ENCODE data around the gene BNIP3. TPM values are rescaled to one million over a fixed set of nuclear protein-coding genes. Genes with fewer than 3 reads are reported as not detected.

The BNIP3 gene
- total and polyA plus RNA-seq, 2 donors = 22.7 to 38.3 TPM

DNA sequence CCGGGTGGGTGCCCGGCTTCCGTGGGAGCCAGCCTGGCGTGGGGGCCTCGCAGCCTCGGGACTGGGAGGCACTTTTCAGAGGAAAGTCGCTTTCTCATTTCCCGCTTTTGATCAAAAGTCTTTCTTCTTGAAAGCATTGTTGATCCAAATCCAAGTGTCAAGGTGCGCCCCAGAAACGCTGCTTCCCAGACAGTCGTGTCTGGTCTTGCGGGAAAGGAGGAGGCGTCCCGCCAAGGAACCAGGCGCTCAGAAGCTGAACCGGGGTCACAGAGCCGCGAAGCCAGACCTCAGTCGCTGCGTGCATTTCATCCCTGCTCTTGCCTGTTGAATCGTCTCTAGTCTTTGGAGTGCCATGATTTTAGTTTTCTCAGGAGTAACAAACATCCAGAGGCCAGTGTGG is 1.1 kb upstream of the BNIP3 start:
- no peaks in the 10 kb centered on the region for H3K36me3 ChIP-seq (ENCODE audit: control insufficient read depth in 2 of 2, insufficient read depth in 2 of 2, low read length in 1 of 2)
- peak overlapping the region in 1 of 2 donors; percentile 70 for H3K4me3 ChIP-seq (ENCODE audit: low read length in 2 of 2)
- DNase-seq (ENCODE audit: low read depth in 6 of 9, low spot score in 9 of 9) = peak in 1 of 9 donors; percentile 25
- WGBS = 64% methylated on average over 21 of the region's 21 CpGs
- peaks cover 6 to 10% of the 10 kb centered on the region in 2 donors for H3K4me1 ChIP-seq (ENCODE audit: control insufficient read depth in 2 of 2, insufficient read depth in 2 of 2, low read length in 2 of 2)
- no peak overlapping the region for H3K27ac ChIP-seq (ENCODE audit: low read depth in 1 of 2, low read length in 1 of 2)
- H3K9me3 ChIP-seq (ENCODE audit: control insufficient read depth in 2 of 2, insufficient read depth in 1 of 2, low read length in 1 of 2) = peaks cover 0 to 1% of the 10 kb centered on the region in 2 donors
- H3K27me3 ChIP-seq (ENCODE audit: control insufficient read depth in 2 of 2, insufficient read depth in 1 of 2, low read length in 1 of 2) = peaks cover 38 to 75% of the 10 kb centered on the region in 2 donors

DNA sequence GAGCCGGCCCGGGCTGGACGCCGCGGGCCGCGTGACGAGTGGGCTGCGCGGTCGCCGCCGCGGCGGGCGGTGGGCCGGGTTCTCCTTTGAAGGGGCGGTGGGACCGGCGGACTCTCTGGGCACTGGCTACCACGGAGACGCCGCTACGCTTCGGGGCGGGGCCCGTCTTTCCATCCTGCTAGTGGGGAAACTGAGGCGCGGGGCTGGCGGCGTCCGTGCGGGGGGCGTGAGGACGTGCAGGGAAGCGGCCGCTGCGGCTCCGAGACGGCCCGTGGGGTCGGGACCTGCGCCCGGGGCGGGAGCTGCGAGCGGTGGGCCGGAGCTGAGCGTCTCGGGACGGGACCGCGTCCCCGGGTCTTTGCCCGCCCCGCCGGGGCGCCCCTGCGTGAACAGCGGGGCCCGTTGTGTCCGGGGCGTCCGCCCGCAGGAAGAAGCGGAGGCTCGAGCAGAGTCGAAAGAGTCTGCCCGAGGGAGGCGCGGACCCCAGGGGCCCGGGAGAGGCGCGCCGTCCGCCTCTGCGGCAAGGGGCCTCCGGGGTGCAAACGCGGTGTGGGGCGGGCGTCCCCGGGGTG is 548 bp upstream of the BNIP3 start:
- DNase-seq (ENCODE audit: low read depth in 6 of 9, low spot score in 9 of 9) = no peak
- 1% methylated on average over 83 of the region's 83 CpGs for WGBS
- Histone ChIP-seq H3K9me3 (ENCODE audit: control insufficient read depth in 2 of 2, insufficient read depth in 1 of 2, low read length in 1 of 2) (peaks cover 0 to 1% of the 10 kb centered on the region in 2 donors), H3K27me3 (ENCODE audit: control insufficient read depth in 2 of 2, insufficient read depth in 1 of 2, low read length in 1 of 2) (peaks cover 38 to 75% of the 10 kb centered on the region in 2 donors), H3K36me3 (ENCODE audit: control insufficient read depth in 2 of 2, insufficient read depth in 2 of 2, low read length in 1 of 2) (no peaks in the 10 kb centered on the region), H3K27ac (ENCODE audit: low read depth in 1 of 2, low read length in 1 of 2) (peak overlapping the region in 1 of 2 donors; percentile 48), H3K4me3 (ENCODE audit: low read length in 2 of 2) (peak overlapping the region; percentile 34 to 70), H3K4me1 (ENCODE audit: control insufficient read depth in 2 of 2, insufficient read depth in 2 of 2, low read length in 2 of 2) (peaks cover 6 to 10% of the 10 kb centered on the region in 2 donors)

DNA sequence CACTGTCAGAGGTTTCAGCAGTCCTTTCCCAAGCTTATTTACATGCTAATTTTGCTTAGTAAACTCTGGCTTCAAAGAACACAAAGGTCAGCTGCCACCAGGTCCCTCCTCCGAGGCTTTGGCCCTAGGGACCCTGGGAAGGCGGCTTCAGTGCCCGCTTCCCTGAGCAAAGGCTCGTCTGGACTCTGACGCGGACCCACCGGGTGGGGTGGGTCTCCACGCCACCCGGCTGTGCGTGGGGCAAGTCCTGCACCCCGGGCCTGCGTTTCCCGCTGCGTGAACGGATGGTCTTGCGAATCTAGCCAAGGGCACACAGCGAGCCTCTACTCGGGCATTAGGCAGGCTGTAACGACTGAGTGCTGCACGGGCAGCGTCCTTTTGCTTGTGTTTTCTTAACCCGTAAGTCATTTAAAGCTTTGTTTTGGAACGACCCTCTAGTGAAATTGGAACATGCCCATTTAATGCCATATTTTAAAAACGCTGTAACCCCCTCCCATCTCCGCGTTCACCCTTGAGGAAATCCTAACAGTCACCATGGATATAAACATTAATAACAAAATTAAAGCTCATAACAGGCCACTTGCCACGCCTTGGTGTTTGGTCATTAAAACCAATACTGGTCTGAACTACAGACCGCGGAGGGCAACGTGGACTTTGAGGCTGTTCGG is 828 bp downstream of the BNIP3 start:
- H3K27me3 ChIP-seq (ENCODE audit: control insufficient read depth in 2 of 2, insufficient read depth in 1 of 2, low read length in 1 of 2) = peaks cover 38 to 69% of the 10 kb centered on the region in 2 donors
- peaks cover 6 to 10% of the 10 kb centered on the region in 2 donors for H3K4me1 ChIP-seq (ENCODE audit: control insufficient read depth in 2 of 2, insufficient read depth in 2 of 2, low read length in 2 of 2)
- 17% methylated on average over 31 of the region's 31 CpGs for WGBS
- no peaks in the 10 kb centered on the region for H3K36me3 ChIP-seq (ENCODE audit: control insufficient read depth in 2 of 2, insufficient read depth in 2 of 2, low read length in 1 of 2)
- peak overlapping the region; percentile 52 to 70 for H3K4me3 ChIP-seq (ENCODE audit: low read length in 2 of 2)
- H3K27ac ChIP-seq (ENCODE audit: low read depth in 1 of 2, low read length in 1 of 2) = no peak overlapping the region
- peaks cover 0 to 1% of the 10 kb centered on the region in 2 donors for H3K9me3 ChIP-seq (ENCODE audit: control insufficient read depth in 2 of 2, insufficient read depth in 1 of 2, low read length in 1 of 2)
- DNase-seq (ENCODE audit: low read depth in 6 of 9, low spot score in 9 of 9) = no peak

DNA sequence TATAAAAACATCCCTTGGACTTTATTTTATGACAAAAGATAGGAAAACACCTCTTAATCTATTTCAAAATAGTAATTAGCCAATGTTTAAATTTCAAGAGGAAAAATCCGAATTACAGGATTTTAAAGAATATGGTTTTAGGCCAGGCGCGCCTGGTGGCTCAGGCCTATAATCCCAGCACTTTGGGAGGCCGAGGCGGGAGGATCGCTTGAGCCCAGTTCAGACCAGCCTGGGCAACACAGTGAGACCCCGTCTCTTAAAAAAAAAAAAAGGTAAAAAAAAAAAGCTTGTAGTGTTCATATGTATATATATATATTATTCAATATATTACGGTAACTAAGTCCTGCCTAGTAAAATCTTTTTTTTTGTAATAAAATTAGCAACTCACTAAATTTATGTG is 1.4 kb downstream of the BNIP3 start:
- H3K4me3 ChIP-seq (ENCODE audit: low read length in 2 of 2) = no peak overlapping the region
- peaks cover 6 to 10% of the 10 kb centered on the region in 2 donors for H3K4me1 ChIP-seq (ENCODE audit: control insufficient read depth in 2 of 2, insufficient read depth in 2 of 2, low read length in 2 of 2)
- peaks cover 38 to 63% of the 10 kb centered on the region in 2 donors for H3K27me3 ChIP-seq (ENCODE audit: control insufficient read depth in 2 of 2, insufficient read depth in 1 of 2, low read length in 1 of 2)
- WGBS = 95% methylated on average over 8 of the region's 8 CpGs
- H3K9me3 ChIP-seq (ENCODE audit: control insufficient read depth in 2 of 2, insufficient read depth in 1 of 2, low read length in 1 of 2) = peaks cover 0 to 1% of the 10 kb centered on the region in 2 donors
- H3K27ac ChIP-seq (ENCODE audit: low read depth in 1 of 2, low read length in 1 of 2) = no peak overlapping the region
- no peaks in the 10 kb centered on the region for H3K36me3 ChIP-seq (ENCODE audit: control insufficient read depth in 2 of 2, insufficient read depth in 2 of 2, low read length in 1 of 2)
- no peak for DNase-seq (ENCODE audit: low read depth in 6 of 9, low spot score in 9 of 9)

DNA sequence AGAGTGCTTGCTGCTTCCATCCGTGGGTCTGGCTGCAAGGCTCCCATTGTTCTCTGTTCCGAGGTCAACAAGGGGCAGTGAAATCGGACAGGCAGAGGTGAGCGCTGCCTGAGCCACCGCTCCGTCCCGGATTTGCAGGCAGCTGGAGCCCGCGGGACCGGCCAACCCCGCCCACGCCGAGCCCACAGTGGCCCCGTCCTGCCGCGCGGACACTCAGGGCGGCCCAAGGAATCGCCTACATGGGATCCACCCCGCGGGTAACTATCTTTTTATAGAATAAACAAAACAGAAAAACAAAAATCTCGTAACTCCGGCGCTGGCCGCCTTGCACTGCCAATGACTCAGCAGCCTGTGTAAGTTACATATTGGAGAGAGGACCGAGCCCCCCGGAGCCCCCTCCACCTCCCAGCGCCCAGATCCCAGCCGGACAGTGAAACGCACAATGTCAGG is 1.9 kb downstream of the BNIP3 start:
- no peak overlapping the region for H3K27ac ChIP-seq (ENCODE audit: low read depth in 1 of 2, low read length in 1 of 2)
- peaks cover 6 to 10% of the 10 kb centered on the region in 2 donors for H3K4me1 ChIP-seq (ENCODE audit: control insufficient read depth in 2 of 2, insufficient read depth in 2 of 2, low read length in 2 of 2)
- DNase-seq (ENCODE audit: low read depth in 6 of 9, low spot score in 9 of 9) = no peak
- 51% methylated on average over 30 of the region's 30 CpGs for WGBS
- peaks cover 0 to 1% of the 10 kb centered on the region in 2 donors for H3K9me3 ChIP-seq (ENCODE audit: control insufficient read depth in 2 of 2, insufficient read depth in 1 of 2, low read length in 1 of 2)
- H3K27me3 ChIP-seq (ENCODE audit: control insufficient read depth in 2 of 2, insufficient read depth in 1 of 2, low read length in 1 of 2) = peaks cover 36 to 61% of the 10 kb centered on the region in 2 donors
- H3K36me3 ChIP-seq (ENCODE audit: control insufficient read depth in 2 of 2, insufficient read depth in 2 of 2, low read length in 1 of 2) = no peaks in the 10 kb centered on the region
- no peak overlapping the region for H3K4me3 ChIP-seq (ENCODE audit: low read length in 2 of 2)

DNA sequence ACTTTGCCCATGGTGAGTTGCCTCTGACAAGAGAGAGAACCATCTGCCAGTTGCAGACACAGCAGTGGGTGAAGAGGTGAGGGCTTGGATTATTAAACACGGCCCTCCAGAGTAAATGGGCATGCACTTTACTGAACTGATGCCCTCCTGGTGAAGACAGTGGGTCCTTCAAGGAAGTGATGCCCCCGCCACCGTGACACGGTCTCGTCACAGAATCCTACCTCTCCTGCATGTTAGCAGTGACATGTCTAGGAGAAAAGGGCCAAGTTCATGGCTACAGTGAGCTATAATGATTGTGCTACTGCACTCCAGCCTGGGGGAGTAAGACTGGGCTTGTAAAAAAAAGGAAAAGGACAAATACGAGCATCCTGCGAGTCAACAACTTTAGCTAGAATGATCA is 2.4 kb downstream of the BNIP3 start:
- Histone ChIP-seq H3K4me3 (ENCODE audit: low read length in 2 of 2) (no peak overlapping the region), H3K36me3 (ENCODE audit: control insufficient read depth in 2 of 2, insufficient read depth in 2 of 2, low read length in 1 of 2) (no peaks in the 10 kb centered on the region), H3K9me3 (ENCODE audit: control insufficient read depth in 2 of 2, insufficient read depth in 1 of 2, low read length in 1 of 2) (peaks cover 0 to 1% of the 10 kb centered on the region in 2 donors), H3K4me1 (ENCODE audit: control insufficient read depth in 2 of 2, insufficient read depth in 2 of 2, low read length in 2 of 2) (peaks cover 6 to 10% of the 10 kb centered on the region in 2 donors), H3K27ac (ENCODE audit: low read depth in 1 of 2, low read length in 1 of 2) (no peak overlapping the region), H3K27me3 (ENCODE audit: control insufficient read depth in 2 of 2, insufficient read depth in 1 of 2, low read length in 1 of 2) (peaks cover 36 to 56% of the 10 kb centered on the region in 2 donors)
- DNase-seq (ENCODE audit: low read depth in 6 of 9, low spot score in 9 of 9) = no peak
- WGBS = 89% methylated on average over 7 of the region's 7 CpGs

DNA sequence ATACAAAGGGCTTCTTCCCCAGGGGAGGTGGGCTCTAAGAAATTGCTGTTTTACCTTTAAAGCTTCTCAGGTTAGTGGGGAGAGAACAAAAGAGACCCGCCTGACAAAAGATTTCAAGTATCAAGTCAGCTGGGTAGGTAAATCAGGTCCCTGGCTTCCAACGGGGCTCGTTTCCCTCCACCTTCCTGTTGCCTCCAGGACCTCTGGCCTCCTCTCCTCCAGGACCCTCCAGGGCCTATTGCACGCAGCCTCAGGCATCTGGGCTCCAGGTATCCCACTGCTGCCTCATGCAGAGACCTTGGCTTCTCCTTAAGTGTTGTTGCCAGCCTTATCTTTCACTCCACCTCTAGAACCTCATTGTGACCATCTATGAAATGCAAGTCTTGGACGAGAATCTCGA is 2.9 kb downstream of the BNIP3 start:
- Histone ChIP-seq H3K9me3 (ENCODE audit: control insufficient read depth in 2 of 2, insufficient read depth in 1 of 2, low read length in 1 of 2) (peaks cover 0 to 1% of the 10 kb centered on the region in 2 donors), H3K4me3 (ENCODE audit: low read length in 2 of 2) (no peak overlapping the region), H3K27ac (ENCODE audit: low read depth in 1 of 2, low read length in 1 of 2) (no peak overlapping the region), H3K36me3 (ENCODE audit: control insufficient read depth in 2 of 2, insufficient read depth in 2 of 2, low read length in 1 of 2) (no peaks in the 10 kb centered on the region), H3K4me1 (ENCODE audit: control insufficient read depth in 2 of 2, insufficient read depth in 2 of 2, low read length in 2 of 2) (peaks cover 6 to 10% of the 10 kb centered on the region in 2 donors), H3K27me3 (ENCODE audit: control insufficient read depth in 2 of 2, insufficient read depth in 1 of 2, low read length in 1 of 2) (peaks cover 36 to 53% of the 10 kb centered on the region in 2 donors)
- DNase-seq (ENCODE audit: low read depth in 6 of 9, low spot score in 9 of 9) = no peak
- WGBS = 94% methylated on average over 6 of the region's 6 CpGs

DNA sequence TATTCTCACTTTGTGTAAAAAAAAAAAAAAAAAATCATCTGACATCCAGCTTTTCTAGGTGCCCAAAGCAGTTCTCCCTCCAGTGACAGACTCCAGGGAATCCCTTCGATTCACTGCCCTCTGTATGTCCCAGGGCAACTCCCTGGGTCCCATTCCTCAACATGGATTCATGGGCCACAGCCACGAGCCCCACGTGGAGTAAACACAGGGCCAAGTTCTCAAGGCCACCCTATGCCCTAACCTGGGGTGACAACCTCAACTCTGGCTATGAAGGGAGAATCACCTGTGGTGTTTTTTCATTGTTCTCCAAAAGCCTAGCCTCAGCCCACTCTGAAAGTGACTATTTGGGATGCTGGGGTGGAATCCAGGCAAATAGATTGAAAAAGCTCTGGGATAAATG is 3.4 kb downstream of the BNIP3 start:
- Histone ChIP-seq H3K27me3 (ENCODE audit: control insufficient read depth in 2 of 2, insufficient read depth in 1 of 2, low read length in 1 of 2) (peaks cover 33 to 48% of the 10 kb centered on the region in 2 donors), H3K36me3 (ENCODE audit: control insufficient read depth in 2 of 2, insufficient read depth in 2 of 2, low read length in 1 of 2) (no peaks in the 10 kb centered on the region), H3K4me3 (ENCODE audit: low read length in 2 of 2) (no peak overlapping the region), H3K27ac (ENCODE audit: low read depth in 1 of 2, low read length in 1 of 2) (no peak overlapping the region), H3K9me3 (ENCODE audit: control insufficient read depth in 2 of 2, insufficient read depth in 1 of 2, low read length in 1 of 2) (peaks cover 0 to 1% of the 10 kb centered on the region in 2 donors), H3K4me1 (ENCODE audit: control insufficient read depth in 2 of 2, insufficient read depth in 2 of 2, low read length in 2 of 2) (peaks cover 6 to 14% of the 10 kb centered on the region in 2 donors)
- 93% methylated on average over 3 of the region's 3 CpGs for WGBS
- DNase-seq (ENCODE audit: low read depth in 6 of 9, low spot score in 9 of 9) = no peak

DNA sequence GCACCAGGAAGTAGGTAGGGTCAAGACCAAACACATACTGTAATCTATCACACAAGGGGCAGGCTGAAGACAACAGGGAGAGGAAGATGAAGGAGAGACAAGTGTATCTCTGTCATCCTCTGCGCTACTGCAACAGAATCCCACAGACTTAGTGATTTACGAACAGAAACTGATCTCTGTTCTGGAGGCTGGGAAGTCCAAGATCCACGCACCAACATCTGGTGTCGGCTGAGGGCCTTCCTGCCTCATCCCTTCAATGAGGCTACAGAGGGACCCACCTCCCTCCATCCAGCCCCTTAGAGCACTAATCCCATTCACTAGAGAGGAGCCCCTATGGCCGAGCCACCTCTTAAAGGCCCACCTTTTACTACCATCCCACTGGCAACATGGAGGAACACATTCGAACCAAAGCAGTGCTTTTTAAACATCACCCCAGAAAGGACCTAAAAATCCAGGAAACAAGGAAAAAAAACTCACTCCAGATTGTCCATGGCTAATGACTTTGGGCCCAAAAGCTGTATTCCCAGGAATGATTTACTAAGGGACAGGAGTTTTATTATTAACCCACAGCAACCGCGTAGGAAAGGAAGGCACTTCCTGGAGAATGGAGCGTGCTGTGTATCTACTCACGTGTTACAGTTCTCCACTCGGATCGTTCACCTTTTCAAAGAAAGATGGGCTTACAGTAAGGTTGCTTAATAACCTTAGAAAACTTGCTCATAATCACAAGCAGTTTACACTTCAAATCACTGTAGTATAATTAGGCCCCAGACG is 4.2 kb downstream of the BNIP3 start:
- H3K27me3 ChIP-seq (ENCODE audit: control insufficient read depth in 2 of 2, insufficient read depth in 1 of 2, low read length in 1 of 2) = peaks cover 26 to 39% of the 10 kb centered on the region in 2 donors
- H3K4me1 ChIP-seq (ENCODE audit: control insufficient read depth in 2 of 2, insufficient read depth in 2 of 2, low read length in 2 of 2) = peaks cover 13 to 19% of the 10 kb centered on the region in 2 donors
- H3K27ac ChIP-seq (ENCODE audit: low read depth in 1 of 2, low read length in 1 of 2) = no peak overlapping the region
- H3K36me3 ChIP-seq (ENCODE audit: control insufficient read depth in 2 of 2, insufficient read depth in 2 of 2, low read length in 1 of 2) = no peaks in the 10 kb centered on the region
- peaks cover 0 to 1% of the 10 kb centered on the region in 2 donors for H3K9me3 ChIP-seq (ENCODE audit: control insufficient read depth in 2 of 2, insufficient read depth in 1 of 2, low read length in 1 of 2)
- DNase-seq (ENCODE audit: low read depth in 6 of 9, low spot score in 9 of 9) = no peak
- H3K4me3 ChIP-seq (ENCODE audit: low read length in 2 of 2) = no peak overlapping the region
- WGBS = 97% methylated on average over 13 of the region's 13 CpGs
